ENCODE results near the gene TTLL5.

The TTLL5 gene

GRCh38 chr14:75986439-75986765 is 325.4 kb downstream of the TTLL5 start:
- no peak for DNase-seq (ENCODE audit: low read depth)

- no peak for DNase-seq (ENCODE audit: low read depth)
These were observed 326.3 kb downstream of the TTLL5 start for GRCh38 chr14:75987201-75987970.

- DNase-seq (ENCODE audit: low read depth): no peak
These were observed 328.1 kb downstream of the TTLL5 start for GRCh38 chr14:75989134-75989533.

- no peak for DNase-seq (ENCODE audit: low read depth)
These were observed 329.3 kb downstream of the TTLL5 start for GRCh38 chr14:75990297-75990696.

- DNase-seq (ENCODE audit: low read depth): no peak
These were observed 330.7 kb downstream of the TTLL5 start for GRCh38 chr14:75991753-75992152.

- no peak for DNase-seq (ENCODE audit: low read depth)
These were observed 332.6 kb downstream of the TTLL5 start for GRCh38 chr14:75993567-75994041.

- DNase-seq (ENCODE audit: low read depth): no peak
These were observed 334.5 kb downstream of the TTLL5 start for GRCh38 chr14:75995372-75996041.

GRCh38 chr14:75996488-75996887 is 335.4 kb downstream of the TTLL5 start:
- no peak for DNase-seq (ENCODE audit: low read depth)

GRCh38 chr14:75999511-76000190 is 338.6 kb downstream of the TTLL5 start:
- no peak for DNase-seq (ENCODE audit: low read depth)

- no peak for DNase-seq (ENCODE audit: low read depth)
These were observed 341.3 kb downstream of the TTLL5 start for GRCh38 chr14:76002383-76002782.
